Neural progenitor cell (in vitro differentiated cells): ENCODE results near the gene REPS1. TPM values are rescaled to one million over a fixed set of nuclear protein-coding genes. Genes with fewer than 3 reads are reported as not detected.

ENCODE experiments used
- DNase-seq: peaks from one replicate; pipeline ENCODE4 v3.0.0-alpha.2; 2016; ENCODE audit warnings: low spot score
- H2AFZ ChIP-seq: fragments of 200-600 bp; sonication (generic); replicated peaks from 2 replicates; pipeline ENCODE4 v1.6.1; 2016; ENCODE audit warnings: antibody characterized with exemption
- H3F3A ChIP-seq: fragments of 200-600 bp; sonication (generic); 2 replicates; pipeline ENCODE4 v1.6.1; 2016; ENCODE audit warnings: antibody characterized with exemption, low read depth
- H3K27ac ChIP-seq: fragments of 200-600 bp; sonication (generic); 2 replicates; pipeline ENCODE4 v1.5.1; 2016; ENCODE audit warnings: mild to moderate bottlenecking
- H3K27me3 ChIP-seq: fragments of 200-600 bp; sonication (generic); 2 replicates; pipeline ENCODE4 v1.6.1; 2016; ENCODE audit warnings: mild to moderate bottlenecking, moderate library complexity
- H3K36me3 ChIP-seq: fragments of 200-600 bp; sonication (generic); 2 replicates; pipeline ENCODE4 v1.5.1; 2016
- H3K4me1 ChIP-seq: fragments of 200-600 bp; sonication (generic); 2 replicates; pipeline ENCODE4 v1.6.1; 2016; ENCODE audit warnings: mixed run types
- H3K4me2 ChIP-seq: fragments of 200-600 bp; sonication (generic); 2 replicates; pipeline ENCODE4 v1.6.1; 2016
- H3K4me3 ChIP-seq: fragments of 200-600 bp; sonication (generic); 2 replicates; pipeline ENCODE4 v1.5.1; 2016
- H3K79me2 ChIP-seq: fragments of 200-600 bp; sonication (generic); 2 replicates; pipeline ENCODE4 v1.6.1; 2016; ENCODE audit warnings: low read depth
- H3K9ac ChIP-seq: fragments of 200-600 bp; sonication (generic); 2 replicates; pipeline ENCODE4 v1.6.1; 2016
- H3K9me3 ChIP-seq: fragments of 200-600 bp; sonication (generic); 2 replicates; pipeline ENCODE4 v1.5.1; 2016; ENCODE audit warnings: low read depth
- H4K20me1 ChIP-seq: fragments of 200-600 bp; sonication (generic); 2 replicates; pipeline ENCODE4 v1.6.1; 2016; ENCODE audit warnings: low read depth
- H3K27ac Mint-ChIP-seq: 3 replicates; pipeline ENCODE4 v1.8.0; 2021; ENCODE audit warnings: mixed read lengths
- H3K27me3 Mint-ChIP-seq: 2 replicates; pipeline ENCODE4 v1.8.0; 2022; ENCODE audit warnings: low read depth, mild to moderate bottlenecking, inconsistent platforms, moderate library complexity, mixed read lengths; ENCODE audit not compliant: insufficient read depth
- H3K36me3 Mint-ChIP-seq: 3 replicates; pipeline ENCODE4 v1.8.0; 2021; ENCODE audit warnings: mixed read lengths
- H3K4me1 Mint-ChIP-seq: 3 replicates; pipeline ENCODE4 v1.8.0; 2021; ENCODE audit warnings: mixed read lengths
- H3K4me3 Mint-ChIP-seq: 3 replicates; pipeline ENCODE4 v1.8.0; 2021; ENCODE audit warnings: mild to moderate bottlenecking, moderate library complexity, mixed read lengths
- H3K9me3 Mint-ChIP-seq: 3 replicates; pipeline ENCODE4 v1.8.0; 2020; ENCODE audit warnings: mixed read lengths
- CTCF ChIP-seq: fragments of 200-600 bp; sonication (generic); IDR thresholded peaks from 2 replicates; pipeline ENCODE4 v1.5.1; 2017; ENCODE audit warnings: antibody characterized with exemption, mild to moderate bottlenecking
- EZH2 ChIP-seq: fragments of 200-600 bp; sonication (generic); IDR thresholded peaks from 2 replicates; pipeline ENCODE4 v1.6.1; 2017; ENCODE audit warnings: antibody characterized with exemption, mild to moderate bottlenecking, moderate library complexity
- EZH2phosphoT487 ChIP-seq: fragments of 200-600 bp; sonication (generic); IDR thresholded peaks from 2 replicates; pipeline ENCODE4 v1.6.1; 2017; ENCODE audit warnings: antibody characterized with exemption
- total RNA-seq: library from RNA; depleted of rRNA; stranded (reverse); fragments of >200 nt; gene quantifications from 2 replicates; pipeline ENCODE4 v1.2.3, GENCODE V29; 2015; ENCODE audit warnings: low replicate concordance

The REPS1 gene
- total RNA-seq, 1 donor from 2014 or later: 97.5 TPM

GRCh38 chr6:138973466-138974153 is 14.4 kb downstream of the REPS1 start:
- H3K27ac Mint-ChIP-seq: no peak overlapping the region
- no peak overlapping the region for H3K4me3 Mint-ChIP-seq
- Histone ChIP-seq H3K9ac (no peak overlapping the region), H3K4me3 (no peak overlapping the region), H3K36me3 (no peaks in the 10 kb centered on the region), H3F3A (peaks cover 24% of the 10 kb centered on the region), H3K27me3 (no peaks in the 10 kb centered on the region), H3K4me2 (no peak overlapping the region), H3K4me1 (peaks cover 77% of the 10 kb centered on the region), H2AFZ (no peak overlapping the region), H3K27ac (no peak overlapping the region), H4K20me1 (peaks cover 100% of the 10 kb centered on the region), H3K9me3 (no peaks in the 10 kb centered on the region), H3K79me2 (peaks cover 100% of the 10 kb centered on the region)
- DNase-seq: no peak
- TF ChIP-seq CTCF (no peak), EZH2phosphoT487 (no peak), EZH2 (no peak)
- peaks cover 2% of the 10 kb centered on the region for H3K36me3 Mint-ChIP-seq
- no peaks in the 10 kb centered on the region for H3K9me3 Mint-ChIP-seq
- no peaks in the 10 kb centered on the region for H3K27me3 Mint-ChIP-seq
- H3K4me1 Mint-ChIP-seq: peaks cover 39% of the 10 kb centered on the region

- no peaks in the 10 kb centered on the region for H3K9me3 Mint-ChIP-seq
- TF ChIP-seq CTCF (no peak), EZH2phosphoT487 (no peak), EZH2 (no peak)
- H3K27ac Mint-ChIP-seq: peak overlapping the region; percentile 11
- H4K20me1 ChIP-seq: peaks cover 99% of the 10 kb centered on the region
- peak overlapping the region; percentile 56 for H3K27ac ChIP-seq
- peak overlapping the region; percentile 10 for H3K4me3 ChIP-seq
- H3K4me1 ChIP-seq: peaks cover 84% of the 10 kb centered on the region
- peaks cover 2% of the 10 kb centered on the region for H3K36me3 Mint-ChIP-seq
- H2AFZ ChIP-seq: no peak overlapping the region
- peaks cover 39% of the 10 kb centered on the region for H3K4me1 Mint-ChIP-seq
- peak overlapping the region; percentile 60 for H3K4me2 ChIP-seq
- H3K79me2 ChIP-seq: peaks cover 100% of the 10 kb centered on the region
- H3K4me3 Mint-ChIP-seq: peak overlapping the region; percentile 30
- H3K27me3 ChIP-seq: no peaks in the 10 kb centered on the region
- H3K9ac ChIP-seq: no peak overlapping the region
- H3K9me3 ChIP-seq: no peaks in the 10 kb centered on the region
- H3K27me3 Mint-ChIP-seq: no peaks in the 10 kb centered on the region
- H3K36me3 ChIP-seq: no peaks in the 10 kb centered on the region
- DNase-seq: no peak
- H3F3A ChIP-seq: peaks cover 24% of the 10 kb centered on the region
Observed at GRCh38 chr6:138972226-138972665, 15.8 kb downstream of the REPS1 start.

GRCh38 chr6:138971601-138972000 is 16.5 kb downstream of the REPS1 start:
- H3K79me2 ChIP-seq: peaks cover 100% of the 10 kb centered on the region
- peaks cover 99% of the 10 kb centered on the region for H4K20me1 ChIP-seq
- H3K27me3 Mint-ChIP-seq: no peaks in the 10 kb centered on the region
- H3K27me3 ChIP-seq: no peaks in the 10 kb centered on the region
- peaks cover 2% of the 10 kb centered on the region for H3K36me3 Mint-ChIP-seq
- peak overlapping the region; percentile 11 for H3K27ac Mint-ChIP-seq
- H3K9me3 Mint-ChIP-seq: no peaks in the 10 kb centered on the region
- H3K9me3 ChIP-seq: no peaks in the 10 kb centered on the region
- H3K4me2 ChIP-seq: peak overlapping the region; percentile 60
- peak overlapping the region; percentile 56 for H3K27ac ChIP-seq
- H3K4me3 Mint-ChIP-seq: no peak overlapping the region
- DNase-seq: peak; percentile 61
- H3K4me1 ChIP-seq: peaks cover 86% of the 10 kb centered on the region
- no peak overlapping the region for H2AFZ ChIP-seq
- no peaks in the 10 kb centered on the region for H3K36me3 ChIP-seq
- H3F3A ChIP-seq: peaks cover 24% of the 10 kb centered on the region
- TF ChIP-seq EZH2phosphoT487: no peak
- TF ChIP-seq CTCF: no peak
- no peak for TF ChIP-seq EZH2
- peaks cover 39% of the 10 kb centered on the region for H3K4me1 Mint-ChIP-seq
- H3K9ac ChIP-seq: no peak overlapping the region
- H3K4me3 ChIP-seq: peak overlapping the region; percentile 10
